Cortex of kidney (tissue), 1 donor: Measurements from ENCODE around the gene TSHZ1.

ENCODE experiments used
- DNase-seq: peaks from one replicate; lab custom pipeline; 2025; lab: John Stamatoyannopoulos, UW

Gene TSHZ1, protein sequence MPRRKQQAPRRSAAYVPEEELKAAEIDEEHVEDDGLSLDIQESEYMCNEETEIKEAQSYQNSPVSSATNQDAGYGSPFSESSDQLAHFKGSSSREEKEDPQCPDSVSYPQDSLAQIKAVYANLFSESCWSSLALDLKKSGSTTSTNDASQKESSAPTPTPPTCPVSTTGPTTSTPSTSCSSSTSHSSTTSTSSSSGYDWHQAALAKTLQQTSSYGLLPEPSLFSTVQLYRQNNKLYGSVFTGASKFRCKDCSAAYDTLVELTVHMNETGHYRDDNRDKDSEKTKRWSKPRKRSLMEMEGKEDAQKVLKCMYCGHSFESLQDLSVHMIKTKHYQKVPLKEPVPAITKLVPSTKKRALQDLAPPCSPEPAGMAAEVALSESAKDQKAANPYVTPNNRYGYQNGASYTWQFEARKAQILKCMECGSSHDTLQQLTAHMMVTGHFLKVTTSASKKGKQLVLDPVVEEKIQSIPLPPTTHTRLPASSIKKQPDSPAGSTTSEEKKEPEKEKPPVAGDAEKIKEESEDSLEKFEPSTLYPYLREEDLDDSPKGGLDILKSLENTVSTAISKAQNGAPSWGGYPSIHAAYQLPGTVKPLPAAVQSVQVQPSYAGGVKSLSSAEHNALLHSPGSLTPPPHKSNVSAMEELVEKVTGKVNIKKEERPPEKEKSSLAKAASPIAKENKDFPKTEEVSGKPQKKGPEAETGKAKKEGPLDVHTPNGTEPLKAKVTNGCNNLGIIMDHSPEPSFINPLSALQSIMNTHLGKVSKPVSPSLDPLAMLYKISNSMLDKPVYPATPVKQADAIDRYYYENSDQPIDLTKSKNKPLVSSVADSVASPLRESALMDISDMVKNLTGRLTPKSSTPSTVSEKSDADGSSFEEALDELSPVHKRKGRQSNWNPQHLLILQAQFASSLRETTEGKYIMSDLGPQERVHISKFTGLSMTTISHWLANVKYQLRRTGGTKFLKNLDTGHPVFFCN (N-terminal part only)

DNA sequence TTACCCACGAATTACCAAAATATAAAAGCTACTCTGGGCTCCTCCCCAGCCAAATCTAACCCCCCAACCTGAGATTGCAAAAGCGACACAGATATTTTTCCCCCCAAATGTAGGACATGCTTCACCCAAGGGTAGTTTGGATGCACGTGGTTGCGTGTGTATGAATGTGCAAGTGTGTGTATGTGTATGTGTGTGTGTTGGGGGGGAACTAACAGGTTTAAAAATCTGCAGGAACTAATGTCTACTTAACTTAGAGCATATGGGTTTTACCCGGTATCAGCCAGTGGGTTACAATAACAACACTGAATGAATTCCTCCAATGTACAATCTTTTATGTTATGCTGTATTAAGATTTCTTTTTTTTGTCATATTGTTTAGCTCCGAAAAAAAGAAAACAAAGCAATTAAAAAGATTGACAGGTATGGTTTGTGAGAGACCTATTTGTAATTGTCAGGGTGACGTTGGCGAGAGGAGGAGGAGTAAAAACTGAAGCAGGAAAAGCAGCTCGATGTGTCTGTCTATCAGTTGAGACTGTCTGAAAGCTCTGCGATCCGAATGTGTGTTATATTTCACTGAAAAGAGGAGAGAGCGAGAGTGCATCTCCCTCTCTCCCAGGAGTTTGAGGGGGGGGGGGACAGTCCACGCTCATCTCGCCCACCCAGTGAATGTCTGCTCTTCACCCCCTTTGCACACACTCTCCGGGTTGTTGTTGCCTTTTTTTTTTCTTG, at the start of gene TSHZ1:
Gene TSHZ1 (plus strand): TSS at position 524 of the 728 bp plus-strand sequence. CDS start 1,080 bp downstream, outside the sequence.
- DNase-seq: no peak

DNA sequence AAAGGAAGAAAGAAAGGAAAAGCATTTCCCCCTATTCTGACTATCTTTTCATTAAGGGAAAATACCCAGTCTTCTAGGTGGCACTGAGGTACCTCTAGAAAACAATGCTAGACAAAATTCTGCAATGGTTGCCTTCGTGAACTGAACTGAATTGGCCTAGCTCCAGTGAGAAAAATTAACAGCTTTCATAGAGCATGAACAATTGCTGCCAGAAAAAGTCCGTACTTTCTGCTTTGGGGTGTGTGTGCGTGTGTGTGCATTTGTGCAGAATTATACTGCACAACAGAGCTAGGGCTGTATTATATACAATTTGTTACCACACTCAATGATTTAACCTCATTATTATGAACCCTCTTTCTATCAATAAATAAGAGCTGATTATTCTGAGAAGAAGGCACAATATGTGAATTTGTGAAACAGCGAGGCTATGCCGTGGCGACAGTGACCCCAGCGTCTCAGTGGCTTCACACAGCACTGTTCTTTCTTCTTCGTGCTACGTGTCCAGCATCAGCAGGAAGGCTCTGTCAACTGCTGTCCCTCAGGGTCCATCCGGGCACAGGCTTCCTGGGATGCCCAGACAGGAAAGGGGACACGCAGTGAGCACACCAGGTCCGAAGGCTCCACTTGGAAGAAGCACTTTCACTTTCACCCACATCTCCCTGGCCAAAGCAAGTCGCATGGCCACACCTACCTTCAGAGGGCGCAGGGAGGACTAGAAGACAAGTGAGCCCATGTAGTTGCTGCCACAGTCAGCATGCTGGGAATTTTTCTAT, 49.2 kb upstream of the TSHZ1 start:
- DNase-seq: no peak

DNA sequence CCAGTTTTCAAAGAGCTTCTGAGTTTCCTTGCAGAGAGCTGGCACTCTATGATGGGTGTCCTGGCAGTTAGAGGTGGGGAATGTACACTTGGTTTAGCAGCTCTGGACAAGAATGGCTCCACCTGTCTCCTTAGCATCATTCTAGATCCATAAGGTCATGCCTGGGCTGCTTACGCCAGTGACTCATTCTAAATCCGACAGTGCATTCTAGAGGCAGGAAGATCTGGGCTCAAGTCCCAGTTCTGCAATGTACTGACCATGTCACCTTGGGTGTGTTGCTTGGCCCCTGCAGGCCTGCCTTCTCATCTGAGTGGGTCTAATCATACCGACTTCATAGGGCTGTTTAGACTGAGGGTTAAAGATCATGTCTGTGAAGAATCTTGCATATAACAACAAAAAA, 48.1 kb upstream of the TSHZ1 start:
- no peak for DNase-seq

DNA sequence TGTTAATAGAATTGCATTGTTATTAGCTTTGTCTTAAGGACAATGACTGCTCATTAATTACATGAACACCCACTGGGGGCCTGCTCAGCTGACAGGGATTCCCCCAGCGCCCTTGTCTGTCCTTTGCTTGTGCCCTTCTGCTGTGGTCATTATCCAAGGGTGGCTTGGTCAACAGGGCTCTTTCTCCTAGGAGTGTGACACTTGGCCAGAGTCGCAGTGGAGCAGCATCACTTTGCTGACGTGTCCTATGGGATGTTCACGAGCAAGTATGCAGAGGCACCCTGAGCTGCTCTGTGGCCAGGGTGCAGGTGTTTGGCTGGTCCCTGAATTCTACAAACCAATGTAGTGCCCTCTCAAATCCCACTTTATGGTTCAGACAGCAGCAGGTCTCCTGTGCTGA, 47.6 kb upstream of the TSHZ1 start:
- DNase-seq: no peak

DNA sequence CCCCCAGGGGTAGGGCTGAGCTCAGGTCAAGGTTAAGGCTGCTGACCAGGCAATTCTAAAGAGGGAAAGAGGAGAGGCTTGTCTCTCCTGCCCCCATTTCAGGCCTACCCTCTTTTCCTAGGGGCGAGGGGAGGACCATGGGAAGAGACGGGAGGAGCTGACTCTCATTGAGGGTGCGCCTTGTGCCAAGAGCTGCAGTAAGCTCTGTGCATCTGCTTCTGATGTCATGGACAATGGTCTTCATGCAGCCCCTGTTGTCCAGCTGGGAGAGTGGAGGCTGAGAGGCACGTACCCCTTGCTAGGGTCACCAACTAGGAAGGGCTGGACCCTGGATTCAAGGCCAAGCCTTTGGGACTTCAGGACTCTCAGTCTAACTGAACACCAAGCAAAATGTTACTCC, 46.9 kb upstream of the TSHZ1 start:
- DNase-seq: no peak

DNA sequence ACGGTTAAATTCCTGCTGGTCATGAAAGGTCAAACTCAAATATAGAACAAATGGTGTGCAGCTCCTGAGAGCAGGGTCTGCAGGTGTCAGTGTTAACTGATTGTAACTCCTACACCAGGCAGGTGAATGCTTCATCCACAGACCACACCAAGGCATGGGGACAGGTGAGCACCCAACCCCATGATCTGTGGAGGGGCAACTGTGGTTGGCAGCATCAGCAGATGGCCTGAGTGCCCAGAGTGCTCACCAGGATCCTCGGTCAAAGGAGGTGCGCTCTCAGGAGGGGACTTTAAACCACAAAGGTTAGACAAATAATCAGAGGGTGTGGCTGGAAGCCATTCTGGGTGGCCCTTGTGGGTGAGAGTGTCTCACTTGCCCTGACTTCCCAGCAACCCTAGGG, 46.1 kb upstream of the TSHZ1 start:
- no peak for DNase-seq

DNA sequence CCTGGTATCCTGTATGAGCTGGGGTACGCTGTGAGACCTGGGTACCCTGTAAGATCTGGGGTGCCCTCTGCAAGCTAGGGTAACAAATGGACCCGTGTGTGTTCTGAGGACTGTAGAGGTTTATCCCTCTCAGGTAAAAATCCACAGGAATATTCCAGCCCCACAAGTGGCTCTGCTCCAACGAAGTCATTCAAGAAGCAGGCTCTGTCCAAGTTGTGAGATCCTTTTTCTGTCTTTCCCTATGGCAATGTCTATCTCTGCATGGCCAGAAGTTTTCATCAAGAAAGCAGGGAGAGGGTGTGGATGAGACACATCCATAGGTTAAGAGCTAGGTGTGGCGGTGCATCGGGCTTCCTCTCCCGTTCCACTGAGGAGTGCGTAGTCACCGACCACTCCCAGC, 44.7 kb upstream of the TSHZ1 start:
- no peak for DNase-seq

DNA sequence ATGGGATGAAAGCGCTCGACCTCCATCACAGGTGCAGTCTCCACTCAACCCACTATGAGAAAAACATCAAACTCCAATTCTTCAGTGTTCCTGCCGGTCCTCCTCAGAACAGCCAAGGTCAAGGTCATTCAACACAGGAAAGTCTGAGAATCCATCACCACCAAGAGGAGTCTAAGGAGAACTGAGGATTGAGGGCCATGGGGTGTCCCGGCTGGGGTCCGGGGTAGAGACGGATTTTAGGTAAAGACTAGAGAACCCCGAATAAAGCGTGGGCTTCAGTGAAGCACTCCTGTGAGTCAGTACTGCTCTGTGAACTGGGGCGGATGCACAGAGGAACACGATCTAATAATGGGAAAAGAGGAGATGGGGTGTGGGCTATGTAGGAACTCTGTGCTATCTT, 43.5 kb upstream of the TSHZ1 start:
- DNase-seq: no peak

DNA sequence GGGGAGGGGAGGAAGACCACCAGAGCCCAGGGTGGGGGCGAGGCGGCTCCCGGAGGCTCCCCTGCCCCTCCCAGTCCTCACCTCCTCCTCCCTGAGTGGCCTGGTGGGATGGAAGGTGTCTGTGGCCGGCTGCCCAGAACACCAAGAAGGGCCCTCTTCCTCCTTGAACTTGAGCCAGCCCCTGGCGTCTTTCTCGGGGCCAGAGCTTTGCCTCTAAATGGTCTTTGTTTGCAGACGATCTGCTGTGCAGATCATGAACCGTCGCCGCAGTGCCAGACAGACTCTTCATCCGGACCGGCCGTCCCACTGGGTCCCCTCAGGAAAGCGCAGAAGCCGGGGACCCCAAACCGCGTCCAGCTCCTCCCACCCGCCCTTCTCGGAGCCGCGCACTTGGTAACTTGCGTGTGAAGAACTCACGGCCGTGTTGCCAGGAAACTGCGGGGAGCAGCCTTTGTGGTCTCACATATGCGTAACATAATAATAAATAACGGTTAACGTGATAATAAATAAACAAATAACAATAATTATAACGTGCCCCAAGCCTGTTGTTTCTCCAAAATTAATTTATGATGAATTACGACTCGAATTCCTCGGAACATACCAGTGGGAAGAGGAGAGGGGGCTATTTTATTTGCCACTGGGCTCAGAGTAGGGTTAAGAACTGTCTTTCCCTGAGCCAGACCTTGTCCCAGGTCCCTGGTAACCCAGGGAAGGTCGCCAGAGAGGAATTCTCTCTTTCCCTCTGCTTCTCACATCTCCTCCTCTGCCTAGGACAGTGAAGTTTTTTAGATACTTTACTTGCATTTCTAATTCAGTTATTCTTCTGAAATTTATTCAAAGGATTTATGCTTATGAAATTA, 42.6 kb upstream of the TSHZ1 start:
- no peak for DNase-seq

DNA sequence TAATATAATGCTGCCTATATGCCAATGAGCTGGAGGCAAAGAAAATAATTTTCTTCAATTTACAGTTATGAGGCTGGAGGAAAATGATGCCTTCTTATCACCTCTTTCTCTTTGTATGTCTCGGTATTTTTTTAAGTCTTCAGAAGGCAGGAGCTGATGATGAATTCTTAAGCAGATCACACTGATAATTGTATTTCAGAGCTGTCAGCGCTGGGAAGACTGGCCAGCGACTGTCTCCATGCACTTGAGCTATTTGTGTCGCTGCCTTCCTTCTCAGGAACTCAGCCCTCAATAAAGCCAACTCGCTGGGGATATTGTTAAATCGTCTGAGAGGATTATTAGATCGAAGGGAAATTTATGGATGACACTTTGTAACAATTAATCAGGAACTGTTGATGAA, 42.0 kb upstream of the TSHZ1 start:
- no peak for DNase-seq

DNA sequence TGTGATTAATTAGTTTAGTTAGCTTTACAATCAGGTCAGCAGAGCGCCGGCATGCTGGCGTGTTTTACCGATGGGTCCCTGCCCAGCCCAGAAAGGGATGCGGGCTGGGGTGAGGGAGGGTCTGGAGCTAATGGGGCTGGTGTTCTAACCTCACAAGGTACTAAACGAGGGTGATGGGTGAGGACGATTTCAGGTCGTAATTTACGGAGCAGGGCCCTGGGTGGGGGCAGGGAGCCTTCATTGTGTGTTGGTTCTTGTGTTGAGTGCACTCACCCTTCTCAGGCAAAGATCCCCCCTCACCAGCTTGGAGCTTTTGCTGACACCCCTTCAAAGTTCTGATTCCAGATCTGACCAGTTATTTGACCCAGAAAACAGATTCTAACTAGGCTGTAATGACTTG, 41.2 kb upstream of the TSHZ1 start:
- no peak for DNase-seq

DNA sequence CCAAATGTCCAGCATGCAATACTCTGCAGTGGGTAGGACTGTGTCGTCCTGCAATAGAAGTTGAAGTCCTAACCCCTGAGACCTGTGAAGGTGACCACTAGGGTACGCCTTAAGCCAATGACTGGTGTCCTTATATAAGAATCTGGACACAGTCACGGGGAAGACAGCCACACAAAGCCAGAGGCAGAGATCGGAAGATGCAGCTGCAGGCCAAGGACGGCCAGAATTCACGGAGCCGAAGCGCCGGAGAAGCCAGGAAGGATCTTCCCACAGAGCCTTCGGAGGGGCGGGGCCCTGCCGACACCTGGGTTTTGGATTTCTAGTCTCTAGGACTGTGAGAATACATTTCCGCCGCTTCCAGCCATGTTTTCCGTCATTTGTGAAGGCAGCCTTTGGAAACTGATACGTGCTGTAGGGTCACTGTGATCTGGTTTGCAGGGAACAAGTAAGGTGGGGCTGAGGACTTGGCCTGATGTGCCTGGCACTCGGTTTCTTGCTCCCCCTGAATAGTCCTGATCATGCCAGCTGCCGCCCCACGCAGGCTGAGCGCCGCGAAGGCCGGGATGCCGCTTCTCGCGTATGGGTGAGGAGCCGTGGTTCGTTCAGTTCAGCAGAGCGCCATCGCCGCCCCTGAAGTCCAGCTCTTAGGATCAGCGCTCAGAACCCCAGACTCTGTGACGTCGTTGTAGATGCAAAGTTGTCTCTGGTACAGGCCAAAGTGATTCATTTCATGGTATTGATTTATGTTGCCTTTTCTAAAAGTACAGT, 40.4 kb upstream of the TSHZ1 start:
- no peak for DNase-seq

DNA sequence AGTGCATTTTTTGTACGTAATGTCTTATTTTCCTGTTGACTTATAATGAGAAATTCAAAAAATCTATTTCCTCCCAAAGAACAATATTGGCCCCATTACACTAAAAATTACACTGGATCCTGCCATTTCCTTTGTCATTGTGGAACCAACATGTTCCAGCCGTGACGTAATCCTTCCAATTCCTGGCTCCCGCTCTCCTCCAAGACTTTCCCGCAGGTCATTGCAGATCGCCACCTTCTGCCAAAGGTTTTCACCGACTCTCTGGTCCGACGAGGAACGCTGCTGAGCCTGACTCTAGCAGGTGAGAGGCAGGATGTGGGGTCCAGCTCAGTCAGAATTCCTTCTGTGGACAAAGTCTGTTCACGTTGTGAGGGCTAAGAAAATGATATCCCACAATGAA, 39.7 kb upstream of the TSHZ1 start:
- DNase-seq: no peak

DNA sequence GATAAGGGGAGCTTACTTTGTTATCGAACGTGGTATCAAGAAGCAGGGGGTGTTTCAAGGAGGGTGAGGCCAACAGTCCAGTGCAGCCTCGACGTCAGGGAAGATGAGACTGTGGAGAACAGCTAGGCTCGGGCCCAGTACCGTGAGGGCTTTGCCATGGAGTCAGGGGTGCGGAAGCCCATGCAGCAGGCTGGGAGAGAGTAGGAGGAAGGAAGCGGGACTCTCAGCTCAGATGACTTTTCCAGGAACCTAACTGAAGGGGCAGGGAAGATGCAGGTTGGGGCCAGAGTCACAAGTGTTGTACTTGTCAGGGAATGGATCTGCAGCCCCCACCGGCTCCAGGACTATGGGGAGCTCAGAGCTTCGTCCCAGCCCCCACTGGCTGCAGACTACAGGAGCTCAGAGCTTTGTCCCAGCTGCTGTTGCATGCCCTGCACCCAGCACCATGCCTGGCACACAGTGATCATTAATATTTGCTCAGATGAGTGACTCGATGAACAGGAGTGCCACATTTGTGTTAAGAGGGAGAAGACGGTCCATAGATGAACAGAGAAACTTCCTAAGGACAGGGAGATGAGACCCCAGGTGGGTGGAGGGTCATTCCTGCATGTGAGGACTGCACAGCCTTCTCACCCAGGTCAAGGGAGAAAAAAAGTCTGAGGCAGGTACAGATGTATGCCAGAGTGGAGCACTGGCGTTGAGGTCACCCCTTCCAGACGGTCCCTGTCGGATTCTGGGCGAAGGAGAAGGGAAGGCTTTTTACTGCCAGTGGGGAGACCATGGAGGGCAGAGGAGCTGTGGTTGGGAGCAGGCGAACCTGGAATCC, 38.1 kb upstream of the TSHZ1 start:
- DNase-seq: no peak

DNA sequence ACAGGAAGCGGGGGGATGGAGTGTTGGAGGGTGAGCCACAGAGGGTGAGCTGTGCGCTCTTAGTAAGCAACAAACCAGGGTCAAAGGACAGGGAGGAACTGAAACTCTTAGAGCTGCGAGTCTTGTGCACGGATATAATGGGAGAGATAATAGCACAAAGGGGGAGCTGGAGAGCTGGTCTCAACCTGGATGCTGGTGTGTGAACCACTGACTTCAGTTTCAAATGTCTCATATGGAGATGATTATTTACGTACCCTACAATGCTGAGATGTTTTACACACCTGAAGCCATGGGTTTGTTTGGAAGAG, 37.5 kb upstream of the TSHZ1 start:
- no peak for DNase-seq

DNA sequence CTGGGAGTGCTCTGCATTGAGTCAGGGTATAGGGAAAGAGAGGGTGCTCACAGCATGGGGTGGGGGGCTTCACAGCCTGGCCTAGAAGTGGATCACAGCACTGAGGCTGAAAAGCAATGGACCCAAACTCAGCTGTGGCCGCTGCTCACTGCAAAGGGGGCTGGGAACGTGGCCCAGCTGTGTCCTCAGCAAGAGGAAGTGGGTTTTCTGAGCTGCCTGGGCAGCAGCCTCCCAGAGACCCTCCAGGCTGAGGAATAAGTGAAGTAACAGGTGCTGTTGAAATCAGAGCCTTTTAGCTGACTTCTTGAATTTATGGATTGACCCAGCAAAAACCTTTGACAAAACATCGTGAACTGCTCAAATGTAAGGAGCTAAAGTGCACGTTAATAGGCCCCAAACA, 36.9 kb upstream of the TSHZ1 start:
- no peak for DNase-seq

DNA sequence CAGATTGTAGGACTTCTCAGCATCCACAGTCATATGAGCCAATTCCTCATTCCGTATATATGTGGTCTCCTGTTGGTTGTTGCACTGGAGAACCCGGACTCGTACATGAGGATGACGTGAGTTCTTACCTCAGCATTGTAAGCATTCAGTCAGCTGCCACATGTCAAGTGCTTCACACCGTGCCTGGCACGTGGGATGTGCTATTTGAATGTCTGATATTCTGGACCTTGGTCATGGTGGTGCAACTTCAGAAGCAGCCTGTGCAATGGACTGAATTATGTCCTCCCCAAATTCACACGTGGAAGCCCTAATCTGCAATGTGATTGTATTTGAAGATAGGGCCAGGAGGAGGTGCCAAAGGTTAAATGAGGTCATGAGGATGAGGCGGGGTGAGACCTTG, 33.7 kb upstream of the TSHZ1 start:
- DNase-seq: no peak

DNA sequence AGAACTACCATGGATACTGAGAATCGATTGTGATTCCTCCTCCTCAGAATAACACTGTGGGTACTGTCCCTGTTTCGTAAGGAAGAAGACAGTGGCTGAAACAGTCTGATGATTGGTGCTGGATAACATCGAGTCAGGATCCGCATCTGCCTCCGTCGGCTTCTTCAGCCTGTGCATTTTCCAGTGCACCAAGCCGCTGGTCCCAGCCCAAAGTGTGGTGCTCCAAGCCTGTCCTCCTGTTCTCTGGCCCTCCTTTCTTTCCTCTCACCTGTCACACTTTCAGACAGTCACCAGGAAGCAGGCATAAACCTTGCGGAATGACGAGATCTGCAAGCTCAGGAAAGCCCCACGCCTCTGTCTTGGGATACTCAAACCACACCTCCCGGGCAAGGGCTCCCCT, 32.2 kb upstream of the TSHZ1 start:
- DNase-seq: no peak
